Panc1 (cell line): ENCODE data around the gene APBB2. TPM values are rescaled to one million over a fixed set of nuclear protein-coding genes. Genes with fewer than 3 reads are reported as not detected.

ENCODE experiments used
- ATAC-seq: fragments of 200-7000 bp; cut with Tn5 transposase; 2 replicates; pipeline ENCODE4 v1.9.1; 2020; ENCODE audit warnings: mild to moderate bottlenecking, moderate library complexity
- BruUV-seq: library from RNA; stranded (reverse); fragments of 400-500 nt; replicated peaks from 2 replicates; lab custom pipeline; 2021; lab: Mats Ljungman, UMichigan
- CTCF ChIA-PET: fragments of 300-600 bp; sonication (Branson Sonifier 250); formaldehyde crosslinking; loops from one replicate; lab custom pipeline; 2022; ENCODE audit warnings: antibody characterized with exemption; lab: Charles Lee
- POLR2A ChIA-PET: fragments of 300-600 bp; sonication (Branson Sonifier 250); formaldehyde crosslinking; loops from one replicate; lab custom pipeline; 2022; ENCODE audit warnings: antibody characterized with exemption; lab: Charles Lee
- DNase-seq: peaks from one replicate; pipeline ENCODE4 v3.0.0-alpha.2; 2010; ENCODE audit warnings: low read depth, low spot score
- H3K27ac ChIP-seq: 2 replicates; pipeline ENCODE4 v1.5.1; 2011; ENCODE audit warnings: mild to moderate bottlenecking, low read length, inconsistent platforms
- H3K27me3 ChIP-seq: fragments of 200-500 bp; sonication (Bioruptor generic); 2 replicates; pipeline ENCODE4 v1.6.0; 2014; ENCODE audit warnings: low read length, inconsistent platforms; ENCODE audit not compliant: control insufficient read depth, insufficient read depth
- H3K36me3 ChIP-seq: fragments of 200-500 bp; sonication (Bioruptor generic); 2 replicates; pipeline ENCODE4 v1.5.1; 2014; ENCODE audit warnings: inconsistent platforms, mild to moderate bottlenecking, low read length, moderate library complexity; ENCODE audit not compliant: control insufficient read depth, insufficient read depth
- H3K4me1 ChIP-seq: 2 replicates; pipeline ENCODE4 v1.5.1; 2011; ENCODE audit warnings: inconsistent platforms, mild to moderate bottlenecking, low read length, moderate library complexity; ENCODE audit not compliant: control insufficient read depth, insufficient read depth
- H3K4me3 ChIP-seq, 2 experiments: 2 replicates each; pipeline ENCODE4 v1.5.1; 2011 to 2012; ENCODE audit warnings: low read depth in 2 of 2, low read length in 2 of 2, mild to moderate bottlenecking in 2 of 2, inconsistent platforms in 1 of 2, moderate library complexity in 1 of 2
- H3K9me3 ChIP-seq: fragments of 200-500 bp; sonication (Bioruptor generic); 2 replicates; pipeline ENCODE4 v1.5.1; 2014; ENCODE audit warnings: low read depth, mild to moderate bottlenecking, inconsistent platforms, low read length, moderate library complexity; ENCODE audit not compliant: control insufficient read depth, insufficient read depth
- POLR2AphosphoS5 ChIP-seq: IDR thresholded peaks from 2 replicates; pipeline ENCODE4 v1.6.1; 2012; ENCODE audit warnings: mild to moderate bottlenecking, low read depth, low read length, moderate library complexity
- SIN3A ChIP-seq: IDR thresholded peaks from 2 replicates; pipeline ENCODE4 v1.6.1; 2012; ENCODE audit warnings: low read depth, mild to moderate bottlenecking, low read length, moderate library complexity, borderline replicate concordance; ENCODE audit not compliant: insufficient read depth
- TCF7L2 ChIP-seq: IDR thresholded peaks from 2 replicates; pipeline ENCODE4 v1.6.1; 2011; ENCODE audit warnings: mild to moderate bottlenecking, low read depth, low read length, inconsistent platforms
- in situ Hi-C: cut with HindIII; loops from 2 replicates; pipeline ENCODE4 v1.10.0; 2016; ENCODE audit warnings: low sequenced_read_pairs, low pct_unique_long_range_greater_than_20kb
- intact Hi-C: fragments of 100-400 bp; cut with micrococcal nuclease; formaldehyde crosslinking; loops from one replicate; pipeline ENCODE4 v1.10.0; 2022; ENCODE audit not compliant: unreplicated experiment
- total RNA-seq: library from RNA; stranded (reverse); gene quantifications from one replicate; pipeline ENCODE4 v1.2.1, GENCODE V29; 2021; ENCODE audit not compliant: unreplicated experiment
- TF ChIP-seq, protein P1 (sequence below): fragments of 450-650 bp; IDR thresholded peaks from 2 replicates; pipeline ENCODE4 v1.5.1; 2017; ENCODE audit warnings: mild to moderate bottlenecking
- TF ChIP-seq, protein P2 (sequence below), 2 experiments: IDR thresholded peaks; 2 replicates each; pipeline ENCODE4 v1.6.1; 2011 to 2012; ENCODE audit warnings: low read depth in 2 of 2, control low read depth in 1 of 2, low read length in 1 of 2, mild to moderate bottlenecking in 1 of 2, moderate library complexity in 1 of 2; ENCODE audit not compliant: insufficient read depth in 1 of 2

Gene APBB2
- total RNA-seq, 1 experiment from 2014 or later: 27.1 TPM

DNA sequence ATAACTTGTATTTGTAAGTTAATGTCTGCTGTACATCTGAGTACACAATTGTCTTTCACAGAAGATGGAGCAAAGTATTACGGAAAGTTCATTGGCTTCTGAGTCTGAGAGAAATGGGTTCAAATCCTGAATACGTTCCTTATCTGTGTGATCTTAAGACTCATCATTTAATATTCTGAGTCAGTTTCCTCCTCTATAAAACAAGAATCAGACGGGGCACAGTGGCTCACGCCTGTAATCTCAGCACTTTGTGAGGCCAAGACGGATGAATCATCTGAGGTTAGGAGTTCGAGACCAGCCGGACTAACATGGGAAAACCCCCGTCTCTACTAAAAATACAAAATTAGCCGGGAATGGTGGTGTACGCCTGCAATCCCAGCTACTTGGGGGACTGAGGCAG is 57.8 kb downstream of the APBB2 start:
- intact Hi-C loops (no loop called here), in situ Hi-C loops (no loop called here)
- BruUV-seq: no TSS peak
- H3K27me3 ChIP-seq: no peaks in the 10 kb centered on the region
- peaks cover 9% of the 10 kb centered on the region for H3K4me1 ChIP-seq
- no peaks in the 10 kb centered on the region for H3K9me3 ChIP-seq
- H3K27ac ChIP-seq: no peak overlapping the region
- POLR2A ChIA-PET: interaction anchor here (0.7 kb wide), 1 partner anchor 30 kb away, joined by 3 read pairs; no protein-coding TSS in a partner anchor
- DNase-seq (no peak), ATAC-seq (peak; percentile 45; the same call in 1 of the 2 replicates)
- H3K36me3 ChIP-seq: no peaks in the 10 kb centered on the region
- no peak overlapping the region for H3K4me3 ChIP-seq
- CTCF ChIA-PET: no interaction called here
- TF ChIP-seq SIN3A (no peak), TCF7L2 (no peak), POLR2AphosphoS5 (no peak)
- TF ChIP-seq, protein P1, sequence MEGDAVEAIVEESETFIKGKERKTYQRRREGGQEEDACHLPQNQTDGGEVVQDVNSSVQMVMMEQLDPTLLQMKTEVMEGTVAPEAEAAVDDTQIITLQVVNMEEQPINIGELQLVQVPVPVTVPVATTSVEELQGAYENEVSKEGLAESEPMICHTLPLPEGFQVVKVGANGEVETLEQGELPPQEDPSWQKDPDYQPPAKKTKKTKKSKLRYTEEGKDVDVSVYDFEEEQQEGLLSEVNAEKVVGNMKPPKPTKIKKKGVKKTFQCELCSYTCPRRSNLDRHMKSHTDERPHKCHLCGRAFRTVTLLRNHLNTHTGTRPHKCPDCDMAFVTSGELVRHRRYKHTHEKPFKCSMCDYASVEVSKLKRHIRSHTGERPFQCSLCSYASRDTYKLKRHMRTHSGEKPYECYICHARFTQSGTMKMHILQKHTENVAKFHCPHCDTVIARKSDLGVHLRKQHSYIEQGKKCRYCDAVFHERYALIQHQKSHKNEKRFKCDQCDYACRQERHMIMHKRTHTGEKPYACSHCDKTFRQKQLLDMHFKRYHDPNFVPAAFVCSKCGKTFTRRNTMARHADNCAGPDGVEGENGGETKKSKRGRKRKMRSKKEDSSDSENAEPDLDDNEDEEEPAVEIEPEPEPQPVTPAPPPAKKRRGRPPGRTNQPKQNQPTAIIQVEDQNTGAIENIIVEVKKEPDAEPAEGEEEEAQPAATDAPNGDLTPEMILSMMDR: no peak
- TF ChIP-seq, protein P2, sequence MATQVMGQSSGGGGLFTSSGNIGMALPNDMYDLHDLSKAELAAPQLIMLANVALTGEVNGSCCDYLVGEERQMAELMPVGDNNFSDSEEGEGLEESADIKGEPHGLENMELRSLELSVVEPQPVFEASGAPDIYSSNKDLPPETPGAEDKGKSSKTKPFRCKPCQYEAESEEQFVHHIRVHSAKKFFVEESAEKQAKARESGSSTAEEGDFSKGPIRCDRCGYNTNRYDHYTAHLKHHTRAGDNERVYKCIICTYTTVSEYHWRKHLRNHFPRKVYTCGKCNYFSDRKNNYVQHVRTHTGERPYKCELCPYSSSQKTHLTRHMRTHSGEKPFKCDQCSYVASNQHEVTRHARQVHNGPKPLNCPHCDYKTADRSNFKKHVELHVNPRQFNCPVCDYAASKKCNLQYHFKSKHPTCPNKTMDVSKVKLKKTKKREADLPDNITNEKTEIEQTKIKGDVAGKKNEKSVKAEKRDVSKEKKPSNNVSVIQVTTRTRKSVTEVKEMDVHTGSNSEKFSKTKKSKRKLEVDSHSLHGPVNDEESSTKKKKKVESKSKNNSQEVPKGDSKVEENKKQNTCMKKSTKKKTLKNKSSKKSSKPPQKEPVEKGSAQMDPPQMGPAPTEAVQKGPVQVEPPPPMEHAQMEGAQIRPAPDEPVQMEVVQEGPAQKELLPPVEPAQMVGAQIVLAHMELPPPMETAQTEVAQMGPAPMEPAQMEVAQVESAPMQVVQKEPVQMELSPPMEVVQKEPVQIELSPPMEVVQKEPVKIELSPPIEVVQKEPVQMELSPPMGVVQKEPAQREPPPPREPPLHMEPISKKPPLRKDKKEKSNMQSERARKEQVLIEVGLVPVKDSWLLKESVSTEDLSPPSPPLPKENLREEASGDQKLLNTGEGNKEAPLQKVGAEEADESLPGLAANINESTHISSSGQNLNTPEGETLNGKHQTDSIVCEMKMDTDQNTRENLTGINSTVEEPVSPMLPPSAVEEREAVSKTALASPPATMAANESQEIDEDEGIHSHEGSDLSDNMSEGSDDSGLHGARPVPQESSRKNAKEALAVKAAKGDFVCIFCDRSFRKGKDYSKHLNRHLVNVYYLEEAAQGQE (IDR thresholded peaks at IDR 0.05; ENCODE audit: insufficient read depth in 1 of 2, low read depth in 2 of 2, low read length in 1 of 2): no peak

DNA sequence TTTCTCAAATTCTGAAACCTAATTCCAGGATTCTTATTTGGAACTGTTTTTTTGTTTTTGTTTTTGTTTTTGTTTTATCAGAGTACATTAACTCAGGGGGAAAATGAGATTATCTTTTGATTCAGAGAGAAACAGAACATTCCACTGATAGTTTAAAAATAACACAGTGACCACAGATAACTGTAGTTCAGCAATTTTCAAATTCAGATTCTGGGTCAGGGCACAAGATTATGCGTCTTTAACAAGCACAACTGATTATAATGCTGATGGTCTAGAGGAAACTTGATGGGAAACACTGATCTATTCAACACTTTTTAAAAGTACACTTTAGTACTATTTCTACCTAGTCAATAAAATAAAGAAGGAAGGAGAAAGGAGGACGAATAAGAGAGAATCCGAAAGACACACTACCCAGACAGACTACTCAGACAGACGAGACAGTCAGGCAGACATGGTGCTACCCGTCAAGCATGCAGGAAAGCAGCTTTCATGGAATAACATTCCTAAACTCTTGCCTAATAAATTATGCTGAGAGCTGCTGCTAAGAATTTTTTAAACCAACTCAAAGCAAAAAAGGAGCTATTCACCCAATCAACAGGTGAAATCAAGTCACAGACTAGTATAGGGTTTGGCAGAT is 59.0 kb downstream of the APBB2 start:
- no peak overlapping the region; the same call in 1 of the 2 replicates for H3K27ac ChIP-seq
- no peak for DNase-seq
- H3K36me3 ChIP-seq: no peaks in the 10 kb centered on the region
- TF ChIP-seq, protein P2 (IDR thresholded peaks at IDR 0.05; ENCODE audit: insufficient read depth in 1 of 2, low read depth in 2 of 2, low read length in 1 of 2): no peak
- TF ChIP-seq TCF7L2 (no peak), SIN3A (no peak), POLR2AphosphoS5 (no peak)
- TF ChIP-seq, protein P1: no peak
- H3K9me3 ChIP-seq: no peaks in the 10 kb centered on the region
- intact Hi-C loops: no loop called here
- ChIA-PET CTCF (no interaction called here), POLR2A (no interaction called here)
- BruUV-seq: no TSS peak
- ATAC-seq: no peak
- H3K4me3 ChIP-seq: no peak overlapping the region
- in situ Hi-C loops: no loop called here
- H3K27me3 ChIP-seq: no peaks in the 10 kb centered on the region
- H3K4me1 ChIP-seq: peaks cover 8% of the 10 kb centered on the region
